Parathyroid adenoma (tissue), 2 donors: Measurements from ENCODE around the gene UBN1.

Experiments
- H2AFZ ChIP-seq: fragments of 300-600 bp; sonication (generic); one replicate; pipeline ENCODE4 v1.7.0; 2017; ENCODE audit warnings: antibody characterized with exemption, mild to moderate bottlenecking
- H3K27ac ChIP-seq: fragments of 300-600 bp; sonication (generic); one replicate; pipeline ENCODE4 v1.7.0; 2017
- H3K27me3 ChIP-seq: fragments of 300-600 bp; sonication (generic); one replicate; pipeline ENCODE4 v1.7.0; 2017; ENCODE audit warnings: low read length; ENCODE audit not compliant: control insufficient read depth, insufficient read depth
- H3K36me3 ChIP-seq: fragments of 300-600 bp; sonication (generic); one replicate; pipeline ENCODE4 v1.7.0; 2017; ENCODE audit warnings: low read length; ENCODE audit not compliant: control insufficient read depth, insufficient read depth
- H3K4me1 ChIP-seq: fragments of 300-600 bp; sonication (generic); one replicate; pipeline ENCODE4 v1.7.0; 2017; ENCODE audit warnings: control low read depth
- H3K4me2 ChIP-seq: fragments of 300-600 bp; sonication (generic); one replicate; pipeline ENCODE4 v1.7.0; 2017; ENCODE audit warnings: low read length
- H3K4me3 ChIP-seq: fragments of 300-600 bp; sonication (generic); one replicate; pipeline ENCODE4 v1.7.0; 2017; ENCODE audit warnings: low read depth, low read length
- H3K79me2 ChIP-seq: fragments of 300-600 bp; sonication (generic); one replicate; pipeline ENCODE4 v1.7.0; 2017; ENCODE audit warnings: control low read depth
- H3K9ac ChIP-seq: fragments of 300-600 bp; sonication (generic); one replicate; pipeline ENCODE4 v1.7.0; 2017; ENCODE audit warnings: mild to moderate bottlenecking
- H3K9me3 ChIP-seq: fragments of 300-600 bp; sonication (generic); one replicate; pipeline ENCODE4 v1.7.0; 2017; ENCODE audit warnings: low read length; ENCODE audit not compliant: control insufficient read depth
- CTCF ChIP-seq: fragments of 300-600 bp; sonication (generic); IDR thresholded peaks from one replicate; pipeline ENCODE4 v1.7.0; 2017; ENCODE audit warnings: antibody characterized with exemption, mild to moderate bottlenecking
- donor health status: primary hyperparathyroidism.

The UBN1 gene

GRCh38 chr16:4855804-4856203 is 8.5 kb downstream of the UBN1 start:
- Histone ChIP-seq H2AFZ (no peak overlapping the region), H3K4me2 (no peak overlapping the region), H3K4me3 (no peak overlapping the region), H3K9ac (no peak overlapping the region), H3K36me3 (no peaks in the 10 kb centered on the region), H3K27ac (no peak overlapping the region), H3K9me3 (no peaks in the 10 kb centered on the region), H3K79me2 (peaks cover 41% of the 10 kb centered on the region), H3K4me1 (no peaks in the 10 kb centered on the region), H3K27me3 (no peaks in the 10 kb centered on the region)
- TF ChIP-seq CTCF: no peak

- no peak for TF ChIP-seq CTCF
- Histone ChIP-seq H3K9ac (no peak overlapping the region), H3K79me2 (peaks cover 54% of the 10 kb centered on the region), H3K36me3 (no peaks in the 10 kb centered on the region), H3K4me2 (no peak overlapping the region), H3K4me1 (no peaks in the 10 kb centered on the region), H2AFZ (no peak overlapping the region), H3K27me3 (no peaks in the 10 kb centered on the region), H3K4me3 (no peak overlapping the region), H3K27ac (peak overlapping the region; percentile 29), H3K9me3 (no peaks in the 10 kb centered on the region)
Observed at GRCh38 chr16:4859190-4859899, 12.1 kb downstream of the UBN1 start.

GRCh38 chr16:4859900-4860255 is 12.6 kb downstream of the UBN1 start:
- Histone ChIP-seq H3K27me3 (no peaks in the 10 kb centered on the region), H3K27ac (no peak overlapping the region), H2AFZ (no peak overlapping the region), H3K79me2 (peaks cover 56% of the 10 kb centered on the region), H3K9ac (no peak overlapping the region), H3K4me2 (no peak overlapping the region), H3K36me3 (no peaks in the 10 kb centered on the region), H3K4me1 (no peaks in the 10 kb centered on the region), H3K9me3 (no peaks in the 10 kb centered on the region), H3K4me3 (no peak overlapping the region)
- TF ChIP-seq CTCF: no peak

GRCh38 chr16:4860727-4861342 is 13.6 kb downstream of the UBN1 start:
- Histone ChIP-seq H2AFZ (no peak overlapping the region), H3K4me1 (no peaks in the 10 kb centered on the region), H3K4me2 (no peak overlapping the region), H3K27ac (no peak overlapping the region), H3K9me3 (no peaks in the 10 kb centered on the region), H3K9ac (no peak overlapping the region), H3K79me2 (peaks cover 57% of the 10 kb centered on the region), H3K4me3 (no peak overlapping the region), H3K36me3 (no peaks in the 10 kb centered on the region), H3K27me3 (no peaks in the 10 kb centered on the region)
- TF ChIP-seq CTCF: no peak

- Histone ChIP-seq H3K36me3 (no peaks in the 10 kb centered on the region), H3K4me2 (no peak overlapping the region), H3K27me3 (no peaks in the 10 kb centered on the region), H3K9ac (no peak overlapping the region), H3K27ac (no peak overlapping the region), H3K4me1 (no peaks in the 10 kb centered on the region), H3K9me3 (no peaks in the 10 kb centered on the region), H3K79me2 (peaks cover 59% of the 10 kb centered on the region), H2AFZ (no peak overlapping the region), H3K4me3 (no peak overlapping the region)
- no peak for TF ChIP-seq CTCF
Observed at GRCh38 chr16:4862639-4863038, 15.4 kb downstream of the UBN1 start.
